H1 (cell line): ENCODE data around the gene AGRN. TPM values are rescaled to one million over a fixed set of nuclear protein-coding genes. Genes with fewer than 3 reads are reported as not detected.

Source experiments
- POLR2AphosphoS5 ChIP-seq: IDR thresholded peaks from 2 replicates; pipeline ENCODE4 v1.6.1; 2011; ENCODE audit warnings: low read depth, low read length
- RBBP5 ChIP-seq: IDR thresholded peaks from 2 replicates; pipeline ENCODE4 v1.7.1; 2012; ENCODE audit warnings: low read depth, mild to moderate bottlenecking, inconsistent platforms, low read length, moderate library complexity, borderline replicate concordance
- polyA plus RNA-seq, 7 experiments: library from polyadenylated mRNA; depleted of rRNA in 3 of 7; stranded (reverse) in 5 of 7; unstranded in 2 of 7; fragments of >200 nt in 5 of 7; fragments of 200-250 nt in 2 of 7; gene quantifications; 1 replicate in 5 of 7; 2 replicates in 1 of 7; 4 replicates in 1 of 7; pipeline versions ENCODE4 v1.2.1 to v1.2.3, GENCODE V29; 2011 to 2013; ENCODE audit warnings: missing spikeins in 2 of 7, mixed read lengths in 2 of 7
- total RNA-seq: library from RNA; stranded (reverse); fragmentation: NEBNext Ultra II Directional; extraction: Animal tissue kit (Norgen Biotek cat#: 25700); gene quantifications from 2 replicates; pipeline ENCODE4 v1.2.1, GENCODE V29; 2021

The AGRN gene
- total and polyA plus RNA-seq, 2 of the 8 experiments (the other 6 are each of a cell fraction or from before 2014, with no cell fraction given), result 52.3 to 155 TPM

GRCh38 chr1:1069056-1069710 is 49.3 kb downstream of the AGRN start (continued):
- TF ChIP-seq RBBP5 (0 out of 2 replicates have a peak, but pooled peaks have one; percentile 18), POLR2AphosphoS5 (no peak)
